GM19193 (cell line): ENCODE data around the gene DCST2.

Source experiments
- POLR2A ChIP-seq: IDR thresholded peaks from 4 replicates; pipeline ENCODE4 v1.6.1; 2011; ENCODE audit not compliant: insufficient read depth, insufficient read length; ENCODE audit errors: extremely low read depth

DCST2 gene

DNA sequence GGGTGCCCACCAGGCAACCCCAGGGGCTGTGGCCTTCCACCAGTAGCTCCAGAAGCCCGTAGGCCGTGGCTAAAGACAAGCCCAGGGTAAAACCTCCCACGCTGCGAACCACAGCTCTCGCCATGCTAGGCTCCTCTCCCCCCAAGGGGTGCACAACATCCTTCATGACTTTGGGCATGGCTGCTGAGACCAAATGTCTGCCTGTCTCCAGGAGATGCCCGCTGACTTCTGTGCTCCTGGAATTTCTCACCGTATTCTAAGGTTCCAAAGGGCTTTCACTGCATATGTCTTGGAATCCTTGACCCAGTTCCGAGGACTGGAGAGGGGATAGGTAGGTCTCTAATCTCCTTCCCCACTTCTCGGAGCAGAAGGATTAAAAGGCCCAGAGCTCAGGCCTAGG is at the start of gene DCST2, which contains the start of gene DCST1:
Gene DCST2 (minus strand): TSS at position 258 of the 400 bp plus-strand sequence. CDS start 80 bp downstream, at position 178.
Gene DCST1 (plus strand): TSS at position 301 of the 400 bp plus-strand sequence. CDS start 213 bp downstream, outside the sequence.
- TF ChIP-seq POLR2A, result no peak

DNA sequence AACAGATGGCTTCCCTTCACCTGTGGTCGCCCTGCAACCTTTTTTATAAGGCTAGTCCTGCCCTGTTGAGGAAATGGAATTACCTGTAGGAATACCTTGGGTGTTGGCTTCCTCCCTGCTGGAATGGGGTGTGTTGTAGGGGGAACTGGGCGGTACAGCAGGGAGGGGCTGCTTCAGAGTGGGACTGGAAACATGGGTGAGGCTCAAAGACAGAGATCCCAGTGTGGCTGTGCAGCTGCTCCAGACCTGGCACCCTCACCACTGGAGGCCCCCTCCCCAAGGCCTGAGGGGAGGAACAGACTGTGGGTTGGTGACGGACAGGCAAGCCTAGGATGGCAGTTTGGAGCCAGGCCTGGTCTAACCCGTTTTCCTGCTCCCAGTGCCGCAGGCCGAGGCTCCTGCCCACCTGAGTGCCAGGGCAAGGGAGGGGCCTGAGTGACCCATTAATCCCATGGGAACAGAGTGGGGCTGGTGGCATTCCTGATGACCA is 49.5 kb upstream of the DCST2 start:
- no peak for TF ChIP-seq POLR2A

DNA sequence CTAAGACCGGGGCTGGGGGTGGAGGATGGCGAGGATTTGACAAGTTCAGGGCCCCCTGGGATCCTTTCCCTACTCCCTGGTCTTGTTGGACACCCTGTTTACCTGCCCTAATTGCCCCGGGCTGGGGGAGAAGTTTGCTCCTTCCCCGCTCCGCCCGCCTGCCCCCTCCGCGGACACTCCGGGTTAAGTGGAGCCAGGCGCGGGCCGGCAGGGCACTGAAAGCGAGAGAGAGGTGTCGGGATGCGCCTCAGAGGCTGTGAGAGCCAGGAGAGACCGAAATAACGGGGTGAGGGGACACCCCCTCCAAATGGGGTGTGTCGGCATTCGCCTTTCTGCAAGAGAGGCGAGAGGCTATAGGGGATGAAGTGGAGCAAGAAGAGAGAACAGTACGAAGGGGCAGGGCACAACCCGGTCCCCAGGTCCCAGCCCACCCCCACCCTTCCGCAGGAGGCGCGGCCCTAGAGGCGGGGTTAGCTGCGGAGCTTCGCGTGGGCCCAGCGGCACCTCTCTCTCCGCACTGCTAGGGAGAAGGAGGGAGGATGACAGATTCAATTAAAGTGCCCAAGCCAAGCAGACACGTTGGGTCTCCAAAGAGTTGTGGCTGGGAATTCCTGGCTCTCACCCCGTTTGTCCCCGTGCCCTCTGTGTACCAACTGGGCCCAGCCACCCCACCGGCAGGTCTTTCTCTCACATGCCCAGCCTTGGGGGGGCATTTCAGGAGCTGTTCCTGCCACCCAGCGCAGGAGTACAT is 48.9 kb upstream of the DCST2 start:
- no peak for TF ChIP-seq POLR2A

DNA sequence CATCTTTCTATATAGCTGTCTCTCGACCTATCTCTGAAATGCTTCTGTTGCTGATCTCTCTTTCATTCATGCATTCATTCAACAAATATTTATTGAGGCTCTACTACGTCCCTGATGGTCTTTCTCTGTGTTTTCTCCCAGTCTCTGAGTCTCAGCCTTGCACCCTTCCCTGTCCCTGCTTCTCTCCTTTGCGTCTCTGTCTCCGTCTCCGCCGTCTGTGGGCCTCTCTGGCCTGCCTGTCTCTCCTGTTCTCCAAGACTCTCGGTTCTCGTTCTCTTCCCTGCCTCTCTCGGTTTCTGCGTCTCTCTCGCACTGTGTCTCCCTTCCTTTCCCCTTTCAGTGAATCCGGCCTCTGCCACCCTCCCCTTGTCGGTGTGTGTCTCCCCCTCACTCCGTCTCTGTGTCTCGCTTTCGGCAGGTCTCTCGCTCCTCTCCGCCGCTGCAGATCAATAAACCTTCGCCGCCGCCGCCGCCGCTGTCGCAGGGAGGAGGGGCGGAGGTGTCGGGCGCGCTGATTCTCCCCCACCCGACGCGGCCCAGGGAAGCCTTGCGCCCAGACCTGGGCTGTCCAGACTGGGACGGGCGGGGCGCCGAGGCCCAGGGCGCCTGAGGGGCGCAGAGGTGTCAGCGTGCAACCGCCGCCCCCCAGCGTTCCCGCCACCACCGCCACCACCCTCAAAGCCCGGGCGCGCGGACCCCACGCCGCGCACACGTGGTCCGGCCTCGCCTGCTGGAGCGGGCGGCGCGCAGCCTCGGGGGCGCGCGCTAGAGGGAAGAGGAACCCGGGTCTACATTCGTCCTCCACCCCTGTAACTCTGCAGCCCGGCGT is 48.1 kb upstream of the DCST2 start:
- TF ChIP-seq POLR2A, result no peak

DNA sequence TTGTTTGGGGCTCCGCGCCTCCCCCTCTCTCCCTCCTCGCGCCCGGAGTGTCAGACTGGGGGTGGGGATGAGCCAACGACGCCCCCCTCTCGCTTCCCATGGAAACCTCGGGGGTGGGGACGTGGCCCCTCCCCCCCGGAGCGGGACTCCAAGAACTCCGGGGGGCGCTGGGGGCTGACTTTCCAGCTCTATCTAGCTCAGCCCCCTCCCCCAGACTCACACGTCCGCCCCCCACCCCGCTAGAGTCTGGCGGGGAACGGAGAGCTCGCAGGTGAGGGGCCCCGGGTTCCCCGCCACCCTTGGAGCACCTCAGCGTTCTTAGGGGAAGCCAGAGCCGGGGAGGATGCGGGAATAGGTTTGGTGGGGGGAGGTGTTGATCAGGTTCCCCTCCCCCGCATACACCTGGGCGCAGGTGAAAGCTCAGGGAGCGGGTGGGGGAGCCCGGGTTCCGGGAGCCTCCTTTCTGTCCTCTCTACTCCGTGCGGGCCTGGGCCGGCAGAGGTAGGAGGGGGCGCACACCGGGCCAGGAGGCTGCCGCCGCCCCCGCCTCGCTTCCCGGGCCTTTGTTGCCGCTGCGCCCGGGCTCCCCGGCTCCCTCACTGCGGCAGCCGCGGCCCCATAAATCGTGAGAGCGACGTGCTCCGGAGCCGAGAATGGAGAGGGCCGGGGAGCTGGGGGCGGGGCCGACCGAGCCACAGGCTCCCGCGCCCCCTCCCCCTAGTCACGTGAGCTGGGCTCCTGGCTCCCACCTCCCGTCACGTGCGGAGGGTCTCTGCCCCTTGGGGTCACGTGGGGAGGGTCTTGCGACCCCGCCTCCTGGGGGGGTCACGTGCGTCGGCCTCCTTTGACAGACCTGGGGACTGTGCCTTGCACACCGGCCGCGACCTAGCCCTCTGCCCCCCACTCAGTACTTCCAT is 47.0 kb upstream of the DCST2 start:
- TF ChIP-seq POLR2A, result no peak

DNA sequence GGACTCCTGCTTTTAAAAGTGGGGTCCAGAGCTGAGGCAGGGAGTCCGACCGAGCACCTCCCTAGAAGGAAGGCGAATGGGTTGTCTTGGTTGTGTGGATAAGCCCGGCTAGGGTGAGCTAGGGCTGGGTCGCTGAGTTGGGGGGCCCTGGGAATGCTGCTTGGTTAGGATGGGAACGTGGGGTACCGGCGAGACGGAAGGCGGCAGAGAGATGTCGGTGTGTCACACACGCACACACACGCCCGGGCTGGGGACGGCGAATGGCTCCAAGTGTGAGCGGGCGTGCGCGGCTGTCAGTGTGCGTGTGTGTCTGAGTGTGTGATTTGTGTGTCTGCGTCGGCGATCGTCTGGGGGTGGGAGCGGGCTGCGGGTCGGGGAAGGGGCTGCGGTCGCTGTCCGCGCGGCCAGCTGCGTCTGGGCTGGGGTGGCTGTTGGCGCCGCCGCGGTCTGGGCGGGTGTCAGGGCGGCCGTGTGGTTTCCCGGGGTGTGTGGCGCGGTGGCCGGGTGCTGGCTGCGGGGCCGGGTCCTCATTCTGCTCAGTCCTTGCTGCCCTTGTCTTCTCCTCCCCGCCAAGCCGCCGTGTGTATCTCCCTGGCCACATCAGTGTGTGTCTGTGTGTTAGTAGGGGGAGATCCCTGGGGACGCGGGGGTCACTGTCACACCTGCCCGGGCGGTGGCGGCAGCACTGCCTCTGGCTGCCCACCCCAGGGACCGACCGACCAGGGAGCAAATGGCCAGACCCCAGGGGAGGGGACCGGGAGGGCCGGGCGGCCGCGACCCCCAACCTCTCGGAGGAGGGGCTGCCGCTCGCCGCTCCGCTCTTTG is 46.1 kb upstream of the DCST2 start:
- no peak for TF ChIP-seq POLR2A

DNA sequence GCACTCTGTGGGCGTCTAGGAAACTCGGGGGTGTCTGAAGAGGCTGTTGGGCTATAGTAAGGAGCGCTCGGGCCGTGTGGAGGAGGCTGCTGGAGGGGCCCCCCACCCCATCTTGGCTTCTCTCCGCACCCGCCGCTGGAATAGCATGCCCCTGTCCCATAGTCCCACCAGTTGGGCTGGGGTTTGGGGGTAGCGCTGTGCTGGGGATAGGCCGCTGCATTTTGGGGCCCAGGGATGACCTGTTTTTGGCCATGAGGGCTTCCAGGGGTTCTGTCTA is 45.6 kb upstream of the DCST2 start:
- TF ChIP-seq POLR2A, result no peak

DNA sequence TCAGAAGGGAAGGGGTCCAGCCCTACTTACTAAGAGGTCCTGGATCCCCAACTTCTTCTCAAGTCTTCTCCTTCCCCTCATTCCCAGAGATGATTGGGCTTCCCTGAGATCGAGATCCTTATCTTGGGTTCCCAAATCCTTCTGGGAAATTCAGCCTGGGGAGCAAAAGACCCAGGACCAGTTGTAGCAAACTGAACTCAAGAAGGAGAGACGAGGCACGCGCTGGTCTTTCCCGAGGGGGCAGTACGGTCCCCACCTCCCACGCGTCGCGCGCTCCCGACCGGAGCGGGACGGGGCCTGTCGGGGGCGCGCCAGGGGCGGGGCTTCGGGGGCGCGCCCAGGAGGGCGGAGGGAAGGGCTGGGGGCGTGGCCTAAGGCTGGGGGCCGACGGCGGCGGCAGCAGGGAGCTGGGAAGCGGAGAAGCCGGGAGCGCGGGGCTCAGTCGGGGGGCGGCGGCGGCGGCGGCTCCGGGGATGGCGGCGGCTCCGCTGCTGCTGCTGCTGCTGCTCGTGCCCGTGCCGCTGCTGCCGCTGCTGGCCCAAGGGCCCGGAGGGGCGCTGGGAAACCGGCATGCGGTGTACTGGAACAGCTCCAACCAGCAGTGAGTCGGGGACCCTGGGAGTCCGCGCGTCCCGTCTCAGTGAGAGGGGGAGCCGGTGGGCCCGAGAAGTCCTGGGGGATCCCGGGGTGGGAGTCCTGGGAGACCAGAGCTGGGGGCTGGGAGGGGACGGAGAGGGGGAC is 45.1 kb upstream of the DCST2 start, which contains the start of gene EFNA3:
Gene EFNA3 (plus strand): TSS at position 369 of the 741 bp plus-strand sequence. CDS start 105 bp downstream, at position 474.
- TF ChIP-seq POLR2A, result no peak

DNA sequence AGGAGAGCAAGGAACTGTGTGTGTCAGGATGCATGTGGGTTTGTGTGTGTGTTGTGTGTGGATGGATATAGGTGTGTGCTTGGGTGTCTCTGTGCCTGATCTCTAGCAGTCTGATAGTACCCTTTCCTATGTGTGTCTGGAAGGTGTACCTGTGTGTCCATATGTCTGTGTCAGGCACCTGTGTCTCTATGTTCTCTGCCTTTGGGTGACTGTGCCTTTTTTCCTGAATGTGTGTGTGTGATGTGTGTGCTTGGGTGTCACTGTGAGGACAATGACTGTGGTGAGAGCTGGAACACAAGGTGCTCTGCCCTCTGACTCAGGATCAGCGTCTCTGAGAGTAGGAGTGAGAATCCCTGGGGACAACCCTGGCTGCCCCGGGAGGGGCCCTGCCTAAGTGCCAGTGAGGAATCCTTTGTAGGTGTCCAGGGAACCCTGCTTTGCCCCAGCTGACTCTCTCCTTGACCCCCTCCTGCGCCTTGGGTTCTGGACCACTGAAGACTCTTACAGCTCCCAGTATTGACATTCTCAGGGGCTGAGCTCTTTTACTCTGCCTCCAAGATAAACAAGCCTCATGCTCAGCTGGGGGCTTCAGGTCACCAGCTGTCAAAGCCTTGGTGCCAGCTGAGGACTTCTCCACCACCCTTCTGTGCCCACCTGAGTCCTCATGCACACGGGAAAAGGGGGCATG is 44.3 kb upstream of the DCST2 start:
- no peak for TF ChIP-seq POLR2A

DNA sequence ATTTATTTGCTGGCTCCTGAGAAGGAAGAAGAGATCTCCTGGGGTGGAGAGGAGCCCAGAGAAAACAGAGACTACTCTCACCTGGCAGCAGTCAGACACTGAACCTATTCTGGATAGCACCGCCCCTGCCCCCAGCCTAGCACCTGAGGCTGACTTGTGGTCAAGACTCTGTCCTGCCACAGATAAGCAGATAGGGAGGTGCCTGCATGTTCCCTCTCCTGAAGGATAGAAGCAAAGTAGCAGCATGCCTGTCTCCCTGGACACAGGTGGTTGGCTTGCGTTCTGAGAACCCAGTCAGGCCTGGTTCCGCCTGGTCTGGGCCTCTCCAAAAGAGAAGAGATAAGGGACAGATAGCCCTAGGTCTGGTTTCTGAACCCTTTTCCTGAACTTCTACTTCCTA is 43.8 kb upstream of the DCST2 start:
- TF ChIP-seq POLR2A, result no peak

DNA sequence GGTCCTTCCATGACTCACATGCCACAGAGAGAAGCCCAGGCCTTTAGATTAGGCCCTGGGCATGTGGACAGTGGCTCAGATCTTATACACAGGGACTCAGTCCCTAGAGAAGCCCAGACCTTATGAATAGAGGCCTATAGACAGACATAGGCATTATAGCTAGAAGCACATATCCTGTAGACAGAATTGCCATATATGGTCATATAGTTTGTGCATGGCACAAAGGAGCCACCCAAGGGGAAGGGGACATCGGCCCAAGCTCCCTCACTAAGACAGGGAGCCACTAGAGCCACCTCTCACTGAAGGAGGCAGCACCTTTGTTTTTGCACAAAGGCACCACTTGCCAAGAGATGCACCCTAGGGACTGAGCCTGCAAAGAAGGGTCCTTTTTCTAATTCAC is 42.8 kb upstream of the DCST2 start:
- no peak for TF ChIP-seq POLR2A

DNA sequence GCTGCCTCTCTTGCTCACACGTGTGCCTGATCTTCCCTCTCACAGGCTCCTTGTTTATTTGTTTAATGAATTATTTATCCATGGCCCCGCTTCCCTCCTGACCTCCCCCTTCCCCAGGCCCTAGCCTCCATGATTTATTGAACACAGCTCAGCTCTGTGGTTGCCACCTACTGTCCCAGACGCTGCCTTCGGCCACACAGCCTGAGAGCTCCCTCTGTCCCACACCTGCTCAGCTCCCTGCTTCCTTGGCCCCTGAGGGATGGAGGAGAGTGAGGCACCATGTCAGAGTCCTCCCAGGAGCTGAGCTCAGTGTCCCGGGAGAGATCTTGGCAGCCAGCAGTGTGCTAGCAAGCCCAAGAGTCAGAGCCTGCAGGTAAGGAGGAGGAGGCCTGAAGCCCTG is 42.0 kb upstream of the DCST2 start:
- no peak for TF ChIP-seq POLR2A
